ENCODE results near the gene HDHD5.

The HDHD5 gene

GRCh38 chr22:17119481-17120202 lies 39.4 kb downstream of the HDHD5 start:
- no peak for DNase-seq

DNA sequence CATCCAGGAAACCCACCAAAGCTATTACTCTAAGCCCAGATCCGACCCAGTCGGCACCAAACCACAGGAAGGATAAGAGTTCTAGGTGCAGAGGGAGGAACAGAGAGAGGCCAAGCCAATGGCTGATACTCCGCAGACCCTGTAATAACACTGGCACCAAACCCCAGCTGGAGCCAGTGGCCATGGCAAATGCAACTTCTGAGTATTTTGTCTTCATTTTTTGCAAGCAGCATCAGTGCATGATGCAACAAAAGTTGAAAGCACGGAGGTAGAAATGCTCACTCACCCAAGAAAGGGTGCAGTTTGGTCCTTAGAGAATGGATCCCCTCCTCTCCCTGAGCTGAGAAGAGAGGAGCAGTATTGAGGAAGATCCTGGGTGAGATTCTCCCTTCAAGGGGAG lies 40.7 kb downstream of the HDHD5 start:
- no peak for DNase-seq

GRCh38 chr22:17117890-17118289 lies 41.2 kb downstream of the HDHD5 start:
- DNase-seq: no peak

- no peak for DNase-seq
Observed at GRCh38 chr22:17117400-17117799, 41.7 kb downstream of the HDHD5 start.

DNA sequence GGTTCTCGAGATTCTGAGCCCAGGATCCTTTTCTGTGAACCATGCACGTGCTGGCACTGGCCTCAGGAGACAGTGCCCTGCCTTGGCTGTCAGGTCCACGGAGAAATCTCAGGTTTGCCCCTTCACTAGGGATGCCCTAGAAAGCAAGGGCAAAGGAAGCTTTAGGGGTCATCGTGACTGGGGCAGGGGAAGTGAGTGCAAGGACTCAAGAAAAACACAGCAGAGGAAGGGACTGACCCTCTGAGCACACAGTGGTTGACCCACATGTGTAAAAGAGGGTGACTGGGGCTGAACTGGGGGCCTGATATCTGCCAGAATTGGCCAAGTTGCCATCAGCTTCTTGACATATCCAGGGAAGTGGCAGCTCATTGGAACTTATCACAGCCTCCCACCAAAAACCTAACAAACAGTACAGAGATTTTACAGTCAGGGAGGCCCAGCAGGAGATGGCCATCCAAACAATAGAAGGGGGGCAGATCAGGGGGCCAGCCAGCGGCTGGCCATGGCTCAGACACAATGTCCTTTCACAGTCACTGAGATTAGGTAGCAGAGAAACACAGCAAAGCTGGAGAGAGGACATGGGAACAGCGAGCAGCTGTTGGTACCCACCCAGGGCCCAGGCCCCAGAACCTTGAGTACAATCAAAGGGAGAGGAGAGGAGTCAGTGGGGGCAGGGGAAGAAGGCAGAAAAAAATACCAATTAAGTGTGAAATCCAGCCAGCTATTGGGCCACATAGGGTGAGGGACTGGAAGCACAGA lies 42.3 kb downstream of the HDHD5 start:
- no peak for DNase-seq

GRCh38 chr22:17115945-17116565 lies 43.0 kb downstream of the HDHD5 start:
- no peak for DNase-seq

- no peak for DNase-seq
Observed at GRCh38 chr22:17115236-17115635, 43.8 kb downstream of the HDHD5 start.

DNA sequence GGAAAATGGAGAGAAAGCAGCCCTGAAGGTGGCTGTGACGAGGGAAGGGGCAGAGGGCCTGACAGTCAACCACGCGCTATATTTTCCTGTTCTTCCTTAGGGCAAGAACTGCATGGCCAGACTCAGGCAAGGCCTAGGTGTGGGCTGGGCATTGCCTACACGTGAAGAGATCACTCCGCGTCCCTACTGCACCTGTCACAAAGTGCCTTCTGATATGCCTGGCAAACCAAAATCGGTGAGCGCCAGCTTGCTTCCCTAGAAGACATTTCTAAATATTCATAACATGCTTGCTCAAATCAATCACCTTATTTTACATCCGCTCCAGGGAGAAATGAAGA lies 44.2 kb downstream of the HDHD5 start:
- no peak for DNase-seq

DNA sequence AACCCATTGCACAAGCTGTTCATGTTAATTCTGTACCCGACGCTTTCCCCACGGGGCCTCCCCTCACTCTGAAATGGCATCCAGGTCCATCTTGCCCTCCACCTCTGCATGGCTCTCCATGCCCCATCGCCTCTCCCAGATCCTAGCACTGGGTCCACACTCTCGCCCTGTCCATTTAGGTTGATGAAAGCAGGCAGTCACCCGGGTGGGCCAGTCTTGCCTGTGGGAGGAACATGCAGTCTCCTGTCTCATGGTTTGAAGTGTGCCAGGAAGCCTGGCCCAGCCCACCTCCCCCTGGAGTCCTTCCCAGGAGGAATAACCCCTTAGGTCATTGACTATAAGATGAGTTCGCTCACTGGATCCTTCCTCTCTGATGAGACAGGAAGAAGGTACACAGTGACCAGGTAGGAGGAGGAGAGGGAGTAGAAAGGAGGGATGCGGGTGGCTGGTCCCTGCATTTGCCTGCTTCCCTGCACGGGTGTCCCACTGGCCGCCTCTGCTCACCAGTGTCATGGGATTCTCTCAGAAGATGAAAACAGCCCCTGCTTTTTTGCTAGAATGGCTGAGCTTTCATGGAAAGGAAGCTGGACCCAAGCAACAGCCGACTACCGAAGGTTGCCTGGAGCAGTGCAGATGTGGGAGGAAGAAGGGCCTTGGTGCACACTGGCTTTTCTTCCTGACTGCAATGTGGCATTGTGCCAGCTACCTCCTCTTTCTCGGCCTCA lies 44.7 kb downstream of the HDHD5 start:
- DNase-seq: no peak

DNA sequence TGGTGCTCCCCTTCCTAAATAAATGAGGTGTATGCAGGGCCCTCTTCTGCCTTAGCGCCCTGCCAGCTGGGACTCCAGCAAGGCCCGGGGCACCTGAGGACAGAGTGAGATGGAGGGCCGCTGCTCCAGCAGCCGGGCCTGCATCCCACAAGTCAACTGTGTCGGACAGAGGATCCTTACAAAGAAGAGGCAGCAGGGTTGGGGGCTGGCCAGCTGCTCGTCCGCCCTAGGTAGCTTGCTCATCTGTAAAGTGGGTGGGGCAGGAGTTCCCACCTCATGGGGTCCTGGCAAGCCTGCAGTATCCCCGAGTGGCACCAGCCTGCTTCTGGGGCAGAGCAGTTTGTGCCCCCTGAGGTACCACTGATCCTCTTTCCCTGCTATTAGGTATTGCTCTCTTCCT lies 45.5 kb downstream of the HDHD5 start:
- DNase-seq: no peak

- DNase-seq: no peak
Observed at GRCh38 chr22:17112491-17113042, 46.5 kb downstream of the HDHD5 start.

DNA sequence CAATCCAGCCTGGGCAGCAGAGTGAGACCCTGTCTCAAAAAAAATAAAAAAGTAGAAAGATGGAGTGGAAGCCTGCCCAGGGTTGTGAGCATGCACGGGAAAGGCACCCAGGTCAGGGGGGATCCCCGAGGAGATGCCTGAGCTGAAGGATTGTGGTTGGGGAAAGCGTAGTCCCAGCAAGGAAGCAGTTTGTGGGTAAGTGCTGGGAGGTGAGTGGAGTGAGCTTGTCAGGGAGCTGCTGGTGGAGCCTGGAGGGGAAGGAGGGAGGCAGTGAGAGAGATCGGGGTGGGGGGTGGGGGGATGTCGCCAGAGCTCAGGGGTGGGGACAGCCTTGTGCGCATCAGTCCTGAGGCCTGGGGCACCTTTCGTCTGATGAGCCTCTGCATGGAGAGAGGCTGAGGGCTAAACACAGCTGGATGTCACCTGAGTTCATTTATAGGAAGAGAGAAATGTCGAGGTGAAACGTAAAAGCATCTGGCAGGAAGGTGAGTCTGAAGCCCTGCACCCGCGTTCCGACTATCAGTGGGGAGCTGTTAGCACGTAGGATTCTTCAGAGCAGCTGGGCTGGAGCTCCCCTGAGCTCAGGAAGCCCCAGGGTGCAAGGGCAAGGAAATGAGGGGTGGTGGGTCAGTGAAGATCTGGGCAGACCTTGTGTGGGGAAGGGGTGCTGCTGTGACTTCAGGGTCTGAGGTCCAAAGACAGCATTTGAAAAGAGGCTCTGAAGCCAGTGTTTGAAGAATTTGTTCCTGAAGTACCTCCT lies 48.1 kb downstream of the HDHD5 start:
- DNase-seq: no peak

- no peak for DNase-seq
Observed at GRCh38 chr22:17109976-17110375, 49.1 kb downstream of the HDHD5 start.

DNA sequence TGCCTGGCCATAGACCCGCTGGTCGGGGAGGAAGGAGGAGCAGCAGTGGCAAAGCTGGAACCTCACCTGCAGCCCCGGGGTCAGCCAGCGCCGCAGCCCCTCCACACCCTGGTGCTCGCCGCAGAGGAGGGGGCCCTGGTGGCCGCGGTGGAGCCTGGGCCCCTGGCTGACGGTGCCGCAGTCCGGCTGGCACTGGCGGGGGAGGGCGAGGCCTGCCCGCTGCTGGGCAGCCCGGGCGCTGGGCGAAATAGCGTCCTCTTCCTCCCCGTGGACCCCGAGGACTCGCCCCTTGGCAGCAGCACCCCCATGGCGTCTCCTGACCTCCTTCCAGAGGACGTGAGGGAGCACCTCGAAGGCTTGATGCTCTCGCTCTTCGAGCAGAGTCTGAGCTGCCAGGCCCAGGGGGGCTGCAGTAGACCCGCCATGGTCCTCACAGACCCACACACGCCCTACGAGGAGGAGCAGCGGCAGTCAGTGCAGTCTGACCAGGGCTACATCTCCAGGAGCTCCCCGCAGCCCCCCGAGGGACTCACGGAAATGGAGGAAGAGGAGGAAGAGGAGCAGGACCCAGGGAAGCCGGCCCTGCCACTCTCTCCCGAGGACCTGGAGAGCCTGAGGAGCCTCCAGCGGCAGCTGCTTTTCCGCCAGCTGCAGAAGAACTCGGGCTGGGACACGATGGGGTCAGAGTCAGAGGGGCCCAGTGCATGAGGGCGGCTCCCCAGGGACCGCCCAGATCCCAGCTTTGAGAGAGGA lies 49.8 kb downstream of the HDHD5 start:
- no peak for DNase-seq

DNA sequence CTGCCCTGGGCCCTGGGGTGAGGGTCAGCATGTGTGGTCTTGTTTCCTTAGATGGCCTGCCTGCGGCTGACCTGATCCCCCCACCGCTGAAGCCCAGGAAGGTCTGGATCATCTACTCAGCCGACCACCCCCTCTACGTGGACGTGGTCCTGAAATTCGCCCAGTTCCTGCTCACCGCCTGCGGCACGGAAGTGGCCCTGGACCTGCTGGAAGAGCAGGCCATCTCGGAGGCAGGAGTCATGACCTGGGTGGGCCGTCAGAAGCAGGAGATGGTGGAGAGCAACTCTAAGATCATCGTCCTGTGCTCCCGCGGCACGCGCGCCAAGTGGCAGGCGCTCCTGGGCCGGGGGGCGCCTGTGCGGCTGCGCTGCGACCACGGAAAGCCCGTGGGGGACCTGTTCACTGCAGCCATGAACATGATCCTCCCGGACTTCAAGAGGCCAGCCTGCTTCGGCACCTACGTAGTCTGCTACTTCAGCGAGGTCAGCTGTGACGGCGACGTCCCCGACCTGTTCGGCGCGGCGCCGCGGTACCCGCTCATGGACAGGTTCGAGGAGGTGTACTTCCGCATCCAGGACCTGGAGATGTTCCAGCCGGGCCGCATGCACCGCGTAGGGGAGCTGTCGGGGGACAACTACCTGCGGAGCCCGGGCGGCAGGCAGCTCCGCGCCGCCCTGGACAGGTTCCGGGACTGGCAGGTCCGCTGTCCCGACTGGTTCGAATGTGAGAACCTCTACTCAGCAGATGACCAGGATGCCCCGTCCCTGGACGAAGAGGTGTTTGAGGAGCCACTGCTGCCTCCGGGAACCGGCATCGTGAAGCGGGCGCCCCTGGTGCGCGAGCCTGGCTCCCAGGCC lies 50.6 kb downstream of the HDHD5 start:
- DNase-seq: no peak

GRCh38 chr22:17107547-17107810 lies 51.6 kb downstream of the HDHD5 start:
- no peak for DNase-seq

DNA sequence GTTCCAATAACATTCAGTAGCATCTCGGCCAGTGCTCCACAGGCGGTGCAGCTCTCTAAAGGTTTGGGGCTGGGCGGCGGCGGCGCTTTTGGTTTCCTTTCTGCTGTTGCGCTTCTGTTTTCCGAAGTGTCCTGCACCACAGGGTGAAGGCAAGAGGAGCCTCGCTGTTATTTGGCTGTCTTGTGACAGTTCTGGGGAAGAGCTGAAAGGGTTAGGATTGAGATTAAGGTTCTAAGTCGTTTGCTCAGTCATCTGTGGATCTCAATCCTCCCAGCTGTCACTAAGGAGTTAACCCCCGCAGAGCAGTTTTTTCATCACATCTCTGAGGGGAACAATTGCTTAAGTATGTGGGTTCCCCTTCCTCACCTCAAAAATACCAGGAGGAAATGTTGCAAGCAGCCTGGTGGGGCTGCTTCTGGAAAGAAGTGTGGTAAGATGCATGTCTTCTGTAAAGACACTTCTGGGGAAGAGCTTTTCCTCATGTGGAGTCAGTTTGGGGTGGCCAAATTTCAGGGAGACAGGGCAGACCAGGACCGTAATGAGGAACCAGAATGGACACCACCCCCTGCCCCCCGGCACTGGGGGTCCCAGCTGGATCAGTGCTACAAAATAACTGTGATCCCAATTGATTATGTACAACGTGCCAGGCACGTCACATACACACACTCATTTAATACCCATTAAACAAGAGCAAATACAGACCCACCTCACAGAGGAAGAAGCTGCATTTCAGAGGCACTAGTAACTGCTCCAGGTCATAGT lies 52.1 kb downstream of the HDHD5 start:
- DNase-seq: no peak

DNA sequence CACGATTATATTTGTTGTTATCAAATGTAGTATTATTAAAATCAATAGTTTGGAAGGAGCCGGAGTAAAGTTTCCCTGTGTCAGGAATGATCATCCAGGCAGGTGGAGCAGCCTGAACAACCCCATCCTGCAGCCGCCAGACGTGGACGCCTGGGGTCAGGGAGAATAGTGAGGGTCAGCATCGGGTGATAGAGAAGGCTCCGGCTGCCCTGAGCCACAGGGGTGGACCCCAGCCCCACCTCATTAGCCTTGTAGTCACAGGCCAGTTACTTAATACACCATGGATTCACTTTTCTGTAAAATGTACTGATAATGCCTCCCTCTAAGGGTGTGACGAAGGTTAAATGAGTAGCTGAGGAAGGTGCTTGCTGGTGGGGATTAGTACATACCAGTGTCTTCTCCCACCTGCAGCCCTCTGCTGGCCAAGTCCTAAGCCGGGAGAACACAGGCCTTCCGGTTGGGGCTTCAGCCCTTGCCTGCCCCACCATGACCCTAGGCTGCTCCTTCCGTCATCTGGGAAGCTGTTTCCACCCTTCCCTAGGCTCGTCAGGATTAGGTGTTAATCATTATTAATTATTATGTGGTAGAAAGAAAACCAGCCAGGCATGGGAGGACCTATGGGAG lies 52.8 kb downstream of the HDHD5 start:
- no peak for DNase-seq
